Stimulated activated CD8-positive, alpha-beta memory T cell treated with anti-CD3 and anti-CD28 coated beads, Interleukin-4, amount 100 ng/mL, for 48 hours (primary cell): ENCODE results near the gene INCENP.
"Not testable (repeated sequence)": the region's sequence is repeated elsewhere in the genome, so short reads cannot be mapped to it uniquely, and the experiment has no call there.

ENCODE experiments used
- DNase-seq: peaks from one replicate; pipeline ENCODE4 v3.0.0-alpha.2; 2020

Gene INCENP

DNA sequence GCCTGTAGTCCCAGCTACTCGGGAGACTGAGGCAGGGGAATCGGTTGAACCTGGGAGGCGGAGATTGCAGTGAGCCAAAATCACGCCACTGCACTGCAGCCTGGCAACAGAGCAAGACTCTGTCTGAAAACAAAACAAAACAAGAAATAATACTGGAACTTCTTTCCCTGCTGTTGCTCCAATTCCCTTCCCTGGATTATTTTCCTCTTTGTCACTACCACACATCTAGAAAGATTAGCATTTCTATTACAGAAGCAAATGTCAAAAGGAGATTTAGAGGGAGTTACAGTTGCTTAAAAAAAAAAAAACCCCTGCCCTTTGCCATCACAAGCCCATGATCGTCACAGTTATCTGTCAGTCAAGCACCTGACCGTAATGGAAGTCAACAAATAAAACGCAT, 48.5 kb downstream of the INCENP start:
- DNase-seq: no peak

DNA sequence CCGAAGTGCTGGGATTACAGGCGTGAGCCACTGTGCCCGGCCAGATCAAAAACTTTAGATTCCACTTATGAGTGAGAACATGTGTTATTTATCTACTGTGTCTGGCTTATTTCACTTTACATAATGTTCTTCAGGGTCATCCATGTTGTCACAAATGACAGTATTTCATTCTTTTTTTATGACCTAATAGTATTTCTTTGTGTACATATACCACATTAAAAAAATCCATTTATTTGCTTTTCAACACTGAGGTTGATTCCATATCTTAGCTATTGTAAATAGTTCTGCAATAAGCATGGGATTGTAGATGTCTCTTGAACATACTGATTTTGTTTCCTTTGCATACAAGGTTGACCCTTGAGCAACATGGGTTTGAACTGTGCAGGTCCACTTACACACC, 53.0 kb downstream of the INCENP start:
- no peak for DNase-seq

GRCh38 chr11:62179995-62180394, 56.2 kb downstream of the INCENP start:
- no peak for DNase-seq

DNA sequence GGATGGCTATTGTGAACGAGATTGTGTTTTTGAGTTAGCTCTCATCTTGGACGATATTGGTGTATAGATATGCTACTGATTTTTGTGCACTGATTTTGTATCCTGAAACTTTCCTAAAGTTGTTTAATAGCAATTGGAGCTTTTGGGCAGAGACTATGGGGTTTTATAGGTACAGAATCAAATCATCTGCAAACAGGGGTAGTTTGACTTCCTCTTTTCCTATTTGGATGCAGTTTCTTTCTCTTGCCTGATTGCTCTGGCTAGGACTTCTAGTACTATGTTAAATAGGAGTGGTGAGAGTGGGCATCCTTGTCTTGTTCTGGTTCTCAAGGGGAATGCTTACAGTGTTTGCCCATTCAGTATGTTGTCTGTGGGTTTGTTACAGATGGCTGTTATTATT, 57.3 kb downstream of the INCENP start:
- no peak for DNase-seq

DNA sequence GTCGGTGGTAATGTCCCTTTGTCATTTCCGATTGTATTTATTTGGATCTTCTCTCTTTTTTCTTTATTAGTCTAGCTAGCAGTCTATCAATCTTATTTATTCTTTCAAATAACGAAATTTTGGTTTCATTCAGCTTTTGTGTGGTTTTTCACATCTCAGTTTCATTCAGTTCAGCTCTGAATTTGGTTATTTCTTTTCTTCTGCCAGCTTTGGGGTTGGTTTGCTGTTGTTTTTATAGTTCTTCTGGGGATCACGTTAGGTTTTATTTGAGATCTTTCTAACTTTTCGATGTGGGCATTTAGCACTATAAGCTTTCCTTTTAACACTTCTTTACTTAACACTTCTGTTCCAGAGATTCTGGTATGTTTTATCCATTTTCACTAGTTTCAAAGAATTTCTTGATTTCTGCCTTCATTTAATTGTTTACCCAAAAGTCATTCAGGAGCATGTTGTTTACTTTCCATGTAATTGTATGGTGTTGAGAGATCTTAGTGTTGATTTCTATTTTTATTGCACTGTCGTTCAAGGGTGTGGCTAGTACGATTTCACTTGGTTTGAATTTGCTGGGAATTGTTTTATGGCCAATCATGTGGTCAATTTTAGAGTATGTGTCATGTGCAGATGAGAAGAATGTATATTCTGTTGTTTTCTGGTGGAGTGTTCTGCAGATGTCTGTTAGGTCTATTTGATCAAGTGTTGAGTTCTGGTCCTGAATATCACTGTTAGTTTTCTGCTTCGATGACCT, 58.5 kb downstream of the INCENP start:
- no peak for DNase-seq

GRCh38 chr11:62186195-62186594, 62.4 kb downstream of the INCENP start:
- no peak for DNase-seq

DNA sequence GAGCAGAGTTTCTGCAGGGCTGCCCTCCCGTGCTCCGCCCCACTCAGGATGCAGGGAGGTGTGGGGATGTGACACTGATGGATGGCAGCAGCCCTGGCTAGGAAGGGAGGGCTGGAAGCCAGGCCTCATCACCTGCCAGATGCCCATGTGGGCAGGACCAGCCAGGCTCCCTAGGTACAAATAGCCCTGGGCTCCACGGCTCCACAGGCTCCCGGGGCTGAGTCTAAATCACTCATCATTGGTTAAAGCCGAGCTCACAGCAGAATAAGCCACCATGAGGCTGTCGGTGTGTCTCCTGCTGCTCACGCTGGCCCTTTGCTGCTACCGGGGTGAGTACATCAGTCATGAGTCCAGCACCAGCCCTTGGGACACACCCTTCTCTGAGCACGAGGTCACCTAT, 66.2 kb downstream of the INCENP start, which contains the start of gene SCGB1D1:
Gene SCGB1D1, plus strand, starts transcription at position 206 of the 400 bp plus-strand sequence. Its CDS starts 69 bp downstream, at position 275.
- no peak for DNase-seq

- DNase-seq: no peak
Observed at GRCh38 chr11:62193952-62194351, 70.1 kb downstream of the INCENP start.

- DNase-seq: not testable (repeated sequence)
Observed at GRCh38 chr11:62195010-62195409, 71.2 kb downstream of the INCENP start.

DNA sequence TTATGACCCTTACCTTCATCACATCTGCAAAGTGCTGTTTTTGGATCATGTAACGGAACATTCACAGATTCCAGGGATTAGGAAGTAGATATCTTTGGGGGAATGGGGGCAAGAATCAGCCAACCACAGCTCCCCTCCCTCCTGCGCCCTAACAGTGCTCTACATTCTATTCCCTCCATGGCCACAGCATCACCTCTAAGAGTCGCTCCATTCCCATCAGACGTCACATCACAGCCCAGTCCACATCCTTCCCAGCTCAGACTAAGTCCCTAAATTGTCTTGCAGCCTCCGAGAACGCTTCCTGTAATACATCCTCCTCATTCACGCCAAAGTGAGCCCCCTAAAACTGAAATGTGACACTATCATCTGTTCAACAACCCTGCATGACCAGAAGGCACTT, 72.1 kb downstream of the INCENP start:
- no peak for DNase-seq

DNA sequence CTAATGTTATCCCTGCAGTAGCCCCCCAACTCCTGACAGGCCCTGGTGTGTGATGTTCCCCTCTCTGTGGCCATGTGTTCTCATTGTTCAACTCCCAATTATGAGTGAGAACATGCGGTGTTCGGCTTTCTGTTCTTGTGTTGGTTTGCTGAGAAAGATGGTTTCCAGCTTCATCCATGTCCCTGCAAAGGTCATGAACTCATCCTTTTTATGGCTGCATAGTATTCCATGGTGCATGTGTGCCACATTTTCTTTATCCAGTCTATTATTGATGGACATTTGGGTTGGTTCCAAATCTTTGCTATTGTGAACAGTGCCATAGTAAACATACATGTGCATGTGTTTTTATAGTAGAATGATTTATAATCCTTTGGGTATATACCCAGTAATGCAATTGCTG, 73.6 kb downstream of the INCENP start:
- not testable (repeated sequence) for DNase-seq

- DNase-seq: no peak
Observed at GRCh38 chr11:62201376-62201775, 77.6 kb downstream of the INCENP start.
